ENCODE results near the gene CD300C.

DNA sequence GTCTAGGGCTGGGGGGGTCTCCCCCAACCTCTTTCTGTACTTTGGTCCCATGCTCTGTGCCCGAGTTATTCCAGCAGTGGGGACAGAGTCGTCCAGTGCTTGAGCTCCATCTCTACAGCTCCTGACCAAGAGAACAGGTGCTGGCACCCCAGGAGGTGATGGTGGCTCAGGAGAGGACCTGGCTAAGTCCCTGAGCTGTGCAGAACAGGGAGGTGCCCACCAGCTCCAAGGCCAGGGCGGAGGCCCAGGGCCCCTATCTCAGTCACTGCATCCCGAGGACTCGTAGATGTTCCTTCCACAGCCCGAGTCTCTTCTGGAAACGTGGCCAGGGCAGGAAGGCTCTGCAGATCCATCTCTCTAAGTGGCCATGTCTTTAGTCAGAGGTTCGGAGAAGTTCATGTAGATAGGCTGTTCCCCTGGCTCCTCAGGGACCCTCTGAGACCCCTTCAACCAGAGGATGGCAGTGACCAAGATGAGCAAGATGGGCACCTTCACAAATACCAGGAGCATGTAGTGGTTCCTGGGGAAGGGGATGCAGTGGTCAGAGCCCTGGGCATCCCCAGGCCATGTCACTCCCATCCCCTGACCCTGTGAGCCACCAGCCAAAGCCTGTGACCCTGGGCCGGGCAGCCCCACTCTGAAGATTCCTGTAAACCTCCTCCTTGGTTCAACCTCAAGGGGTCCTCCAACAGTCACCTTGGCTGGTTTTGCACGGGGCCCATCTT is 23.4 kb downstream of the CD300C start:
- TF ChIP-seq, protein P1, sequence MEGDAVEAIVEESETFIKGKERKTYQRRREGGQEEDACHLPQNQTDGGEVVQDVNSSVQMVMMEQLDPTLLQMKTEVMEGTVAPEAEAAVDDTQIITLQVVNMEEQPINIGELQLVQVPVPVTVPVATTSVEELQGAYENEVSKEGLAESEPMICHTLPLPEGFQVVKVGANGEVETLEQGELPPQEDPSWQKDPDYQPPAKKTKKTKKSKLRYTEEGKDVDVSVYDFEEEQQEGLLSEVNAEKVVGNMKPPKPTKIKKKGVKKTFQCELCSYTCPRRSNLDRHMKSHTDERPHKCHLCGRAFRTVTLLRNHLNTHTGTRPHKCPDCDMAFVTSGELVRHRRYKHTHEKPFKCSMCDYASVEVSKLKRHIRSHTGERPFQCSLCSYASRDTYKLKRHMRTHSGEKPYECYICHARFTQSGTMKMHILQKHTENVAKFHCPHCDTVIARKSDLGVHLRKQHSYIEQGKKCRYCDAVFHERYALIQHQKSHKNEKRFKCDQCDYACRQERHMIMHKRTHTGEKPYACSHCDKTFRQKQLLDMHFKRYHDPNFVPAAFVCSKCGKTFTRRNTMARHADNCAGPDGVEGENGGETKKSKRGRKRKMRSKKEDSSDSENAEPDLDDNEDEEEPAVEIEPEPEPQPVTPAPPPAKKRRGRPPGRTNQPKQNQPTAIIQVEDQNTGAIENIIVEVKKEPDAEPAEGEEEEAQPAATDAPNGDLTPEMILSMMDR (IDR thresholded peaks at IDR 0.05) = no peak
- TF ChIP-seq POLR2A (IDR thresholded peaks at IDR 0.05) = no peak

Data from body of pancreas (tissue), 4 donors.